ENCODE results near the gene SULT1C2.

DNA sequence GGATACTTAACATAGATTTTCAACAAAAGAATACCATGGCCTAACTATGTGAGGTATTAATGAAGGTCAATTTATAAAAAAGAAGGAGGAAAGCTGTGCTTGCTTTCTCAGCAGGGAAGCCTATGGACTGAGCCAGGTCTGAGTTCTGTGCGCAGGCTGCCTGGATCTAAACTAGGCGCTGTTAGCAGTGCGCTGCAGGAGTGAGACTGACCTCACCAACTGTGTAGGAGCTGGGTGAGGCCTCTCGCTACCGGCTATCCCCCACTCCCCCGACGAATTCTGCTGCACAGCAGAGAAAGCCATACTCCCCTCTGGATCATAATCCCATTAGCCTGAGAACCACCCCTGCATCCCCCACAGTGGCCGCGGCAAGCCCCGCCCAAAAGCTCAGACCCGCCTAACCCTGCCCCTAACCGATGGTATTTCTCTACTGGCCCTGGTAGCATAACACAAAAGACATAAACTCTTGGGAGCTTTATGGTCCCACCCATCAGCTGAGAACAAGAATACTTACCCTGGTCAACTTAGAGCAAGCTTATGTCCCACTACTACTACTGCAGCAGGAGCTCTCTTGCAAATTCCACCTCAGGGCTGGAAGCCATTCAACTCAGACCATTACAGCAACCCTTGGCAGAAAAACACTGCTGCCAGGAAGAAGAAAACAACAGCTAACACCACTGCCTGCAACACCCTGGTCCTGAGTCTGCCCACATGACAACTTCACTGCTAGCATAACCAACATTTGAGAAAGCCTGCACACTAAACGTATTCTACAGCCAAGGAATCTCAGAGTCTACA, 28.0 kb downstream of the SULT1C2 start:
- no peak for TF ChIP-seq POLR2A (IDR thresholded peaks at IDR 0.05; ENCODE audit: low read length)
- no peak for TF ChIP-seq HDAC2 (IDR thresholded peaks at IDR 0.05)
- TF ChIP-seq, protein P1, sequence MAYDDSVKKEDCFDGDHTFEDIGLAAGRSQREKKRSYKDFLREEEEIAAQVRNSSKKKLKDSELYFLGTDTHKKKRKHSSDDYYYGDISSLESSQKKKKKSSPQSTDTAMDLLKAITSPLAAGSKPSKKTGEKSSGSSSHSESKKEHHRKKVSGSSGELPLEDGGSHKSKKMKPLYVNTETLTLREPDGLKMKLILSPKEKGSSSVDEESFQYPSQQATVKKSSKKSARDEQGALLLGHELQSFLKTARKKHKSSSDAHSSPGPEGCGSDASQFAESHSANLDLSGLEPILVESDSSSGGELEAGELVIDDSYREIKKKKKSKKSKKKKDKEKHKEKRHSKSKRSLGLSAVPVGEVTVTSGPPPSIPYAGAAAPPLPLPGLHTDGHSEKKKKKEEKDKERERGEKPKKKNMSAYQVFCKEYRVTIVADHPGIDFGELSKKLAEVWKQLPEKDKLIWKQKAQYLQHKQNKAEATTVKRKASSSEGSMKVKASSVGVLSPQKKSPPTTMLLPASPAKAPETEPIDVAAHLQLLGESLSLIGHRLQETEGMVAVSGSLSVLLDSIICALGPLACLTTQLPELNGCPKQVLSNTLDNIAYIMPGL (CRISPR knock-in tag; IDR thresholded peaks at IDR 0.05; ENCODE audit: borderline replicate concordance), result no peak
- TF ChIP-seq, protein P2, sequence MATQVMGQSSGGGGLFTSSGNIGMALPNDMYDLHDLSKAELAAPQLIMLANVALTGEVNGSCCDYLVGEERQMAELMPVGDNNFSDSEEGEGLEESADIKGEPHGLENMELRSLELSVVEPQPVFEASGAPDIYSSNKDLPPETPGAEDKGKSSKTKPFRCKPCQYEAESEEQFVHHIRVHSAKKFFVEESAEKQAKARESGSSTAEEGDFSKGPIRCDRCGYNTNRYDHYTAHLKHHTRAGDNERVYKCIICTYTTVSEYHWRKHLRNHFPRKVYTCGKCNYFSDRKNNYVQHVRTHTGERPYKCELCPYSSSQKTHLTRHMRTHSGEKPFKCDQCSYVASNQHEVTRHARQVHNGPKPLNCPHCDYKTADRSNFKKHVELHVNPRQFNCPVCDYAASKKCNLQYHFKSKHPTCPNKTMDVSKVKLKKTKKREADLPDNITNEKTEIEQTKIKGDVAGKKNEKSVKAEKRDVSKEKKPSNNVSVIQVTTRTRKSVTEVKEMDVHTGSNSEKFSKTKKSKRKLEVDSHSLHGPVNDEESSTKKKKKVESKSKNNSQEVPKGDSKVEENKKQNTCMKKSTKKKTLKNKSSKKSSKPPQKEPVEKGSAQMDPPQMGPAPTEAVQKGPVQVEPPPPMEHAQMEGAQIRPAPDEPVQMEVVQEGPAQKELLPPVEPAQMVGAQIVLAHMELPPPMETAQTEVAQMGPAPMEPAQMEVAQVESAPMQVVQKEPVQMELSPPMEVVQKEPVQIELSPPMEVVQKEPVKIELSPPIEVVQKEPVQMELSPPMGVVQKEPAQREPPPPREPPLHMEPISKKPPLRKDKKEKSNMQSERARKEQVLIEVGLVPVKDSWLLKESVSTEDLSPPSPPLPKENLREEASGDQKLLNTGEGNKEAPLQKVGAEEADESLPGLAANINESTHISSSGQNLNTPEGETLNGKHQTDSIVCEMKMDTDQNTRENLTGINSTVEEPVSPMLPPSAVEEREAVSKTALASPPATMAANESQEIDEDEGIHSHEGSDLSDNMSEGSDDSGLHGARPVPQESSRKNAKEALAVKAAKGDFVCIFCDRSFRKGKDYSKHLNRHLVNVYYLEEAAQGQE (IDR thresholded peaks at IDR 0.05), result no peak
- TF ChIP-seq EHF (CRISPR knock-in tag; IDR thresholded peaks at IDR 0.05), result no peak
